Cardiac muscle cell (in vitro differentiated cells and primary cell): ENCODE results near the gene ARFGAP1. TPM values are rescaled to one million over a fixed set of nuclear protein-coding genes. Genes with fewer than 3 reads are reported as not detected.

ENCODE experiments used
- DNase-seq, 2 donors: peaks; one replicate each; pipeline versions ENCODE4 v3.0.0 to v3.0.0-alpha.2; 2010 to 2017; ENCODE audit warnings: low read depth in 1 of 2, low spot score in 1 of 2
- H3K27ac ChIP-seq: fragments of 200-600 bp; sonication (generic); 2 replicates; pipeline ENCODE4 v1.5.1; 2016
- H3K27me3 ChIP-seq: fragments of 200-600 bp; sonication (generic); 2 replicates; pipeline ENCODE4 v1.6.0; 2016; ENCODE audit warnings: control low read depth
- H3K36me3 ChIP-seq: fragments of 200-600 bp; sonication (generic); 2 replicates; pipeline ENCODE4 v1.5.1; 2016; ENCODE audit warnings: control low read depth
- H3K4me1 ChIP-seq: fragments of 200-600 bp; sonication (generic); 2 replicates; pipeline ENCODE4 v1.8.1; 2017; ENCODE audit warnings: low read depth, mild to moderate bottlenecking, mixed run types
- H3K4me3 ChIP-seq: fragments of 200-600 bp; sonication (generic); 2 replicates; pipeline ENCODE4 v1.5.1; 2016; ENCODE audit warnings: mild to moderate bottlenecking
- H3K9me3 ChIP-seq: fragments of 200-600 bp; sonication (generic); 2 replicates; pipeline ENCODE4 v1.5.1; 2017; ENCODE audit warnings: low read depth, mild to moderate bottlenecking, control low read depth
- polyA plus RNA-seq: library from polyadenylated mRNA; unstranded; fragments of >200 nt; fragmentation: Nextera tagmentation; extraction: Ambion mirVana; gene quantifications from 2 replicates; pipeline ENCODE4 v1.2.1, GENCODE V29; 2016
- total RNA-seq: library from RNA; depleted of rRNA; stranded (reverse); fragments of >200 nt; gene quantifications from 2 replicates; pipeline ENCODE4 v1.2.3, GENCODE V29; 2016
- TF ChIP-seq, protein P1 (sequence below): IDR thresholded peaks from 2 replicates; pipeline ENCODE4 v1.5.1; 2012; ENCODE audit warnings: low read depth, mild to moderate bottlenecking, low read length

ARFGAP1 gene
- total and polyA plus RNA-seq, 2 experiments from 2014 or later, result 85.3 to 96.5 TPM

DNA sequence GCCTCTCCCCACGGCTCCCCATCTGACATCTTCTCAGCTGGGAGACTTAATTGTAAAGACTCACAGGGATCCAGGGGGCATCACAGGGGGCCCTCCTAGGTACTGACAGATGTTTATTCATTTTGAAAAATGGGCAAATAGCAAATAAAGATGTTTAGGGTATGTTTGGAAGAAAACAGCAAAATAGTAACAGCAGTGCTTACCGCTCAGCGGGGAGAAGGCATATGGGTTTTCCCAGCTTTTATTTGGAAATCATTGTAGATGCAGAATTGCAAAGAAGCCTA lies 39.6 kb upstream of the ARFGAP1 start:
- H3K27ac ChIP-seq, result no peak overlapping the region

DNA sequence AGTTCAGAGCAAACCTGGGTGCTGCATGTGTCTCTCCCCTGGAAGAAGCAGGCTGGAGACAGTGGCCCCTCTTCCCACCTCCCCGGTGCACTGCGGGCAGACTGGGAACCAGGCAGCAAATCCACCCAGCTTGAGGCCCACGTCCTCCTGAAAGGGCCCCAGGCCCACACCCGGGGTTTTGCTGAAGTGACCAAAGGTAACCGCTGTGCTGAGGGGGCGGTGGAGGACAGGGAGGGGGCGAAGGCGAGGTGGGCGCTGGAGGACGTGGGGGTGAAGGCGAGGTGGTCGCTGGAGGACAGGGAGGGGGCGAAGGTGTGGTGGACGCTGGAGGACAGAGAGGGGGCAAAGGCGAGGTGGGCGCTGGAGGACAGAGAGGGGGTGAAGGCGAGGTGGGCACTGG lies 38.7 kb upstream of the ARFGAP1 start:
- TF ChIP-seq, protein P1, sequence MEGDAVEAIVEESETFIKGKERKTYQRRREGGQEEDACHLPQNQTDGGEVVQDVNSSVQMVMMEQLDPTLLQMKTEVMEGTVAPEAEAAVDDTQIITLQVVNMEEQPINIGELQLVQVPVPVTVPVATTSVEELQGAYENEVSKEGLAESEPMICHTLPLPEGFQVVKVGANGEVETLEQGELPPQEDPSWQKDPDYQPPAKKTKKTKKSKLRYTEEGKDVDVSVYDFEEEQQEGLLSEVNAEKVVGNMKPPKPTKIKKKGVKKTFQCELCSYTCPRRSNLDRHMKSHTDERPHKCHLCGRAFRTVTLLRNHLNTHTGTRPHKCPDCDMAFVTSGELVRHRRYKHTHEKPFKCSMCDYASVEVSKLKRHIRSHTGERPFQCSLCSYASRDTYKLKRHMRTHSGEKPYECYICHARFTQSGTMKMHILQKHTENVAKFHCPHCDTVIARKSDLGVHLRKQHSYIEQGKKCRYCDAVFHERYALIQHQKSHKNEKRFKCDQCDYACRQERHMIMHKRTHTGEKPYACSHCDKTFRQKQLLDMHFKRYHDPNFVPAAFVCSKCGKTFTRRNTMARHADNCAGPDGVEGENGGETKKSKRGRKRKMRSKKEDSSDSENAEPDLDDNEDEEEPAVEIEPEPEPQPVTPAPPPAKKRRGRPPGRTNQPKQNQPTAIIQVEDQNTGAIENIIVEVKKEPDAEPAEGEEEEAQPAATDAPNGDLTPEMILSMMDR, result no peak
- no peak overlapping the region for H3K4me3 ChIP-seq

More for the DNA sequence above, 39.6 kb upstream of the ARFGAP1 start:
- Histone ChIP-seq H3K9me3 (no peaks in the 10 kb centered on the region), H3K36me3 (no peaks in the 10 kb centered on the region), H3K4me3 (no peak overlapping the region), H3K27me3 (no peaks in the 10 kb centered on the region), H3K4me1 (no peaks in the 10 kb centered on the region)
- TF ChIP-seq, protein P1, result no peak
- no peak for DNase-seq

DNA sequence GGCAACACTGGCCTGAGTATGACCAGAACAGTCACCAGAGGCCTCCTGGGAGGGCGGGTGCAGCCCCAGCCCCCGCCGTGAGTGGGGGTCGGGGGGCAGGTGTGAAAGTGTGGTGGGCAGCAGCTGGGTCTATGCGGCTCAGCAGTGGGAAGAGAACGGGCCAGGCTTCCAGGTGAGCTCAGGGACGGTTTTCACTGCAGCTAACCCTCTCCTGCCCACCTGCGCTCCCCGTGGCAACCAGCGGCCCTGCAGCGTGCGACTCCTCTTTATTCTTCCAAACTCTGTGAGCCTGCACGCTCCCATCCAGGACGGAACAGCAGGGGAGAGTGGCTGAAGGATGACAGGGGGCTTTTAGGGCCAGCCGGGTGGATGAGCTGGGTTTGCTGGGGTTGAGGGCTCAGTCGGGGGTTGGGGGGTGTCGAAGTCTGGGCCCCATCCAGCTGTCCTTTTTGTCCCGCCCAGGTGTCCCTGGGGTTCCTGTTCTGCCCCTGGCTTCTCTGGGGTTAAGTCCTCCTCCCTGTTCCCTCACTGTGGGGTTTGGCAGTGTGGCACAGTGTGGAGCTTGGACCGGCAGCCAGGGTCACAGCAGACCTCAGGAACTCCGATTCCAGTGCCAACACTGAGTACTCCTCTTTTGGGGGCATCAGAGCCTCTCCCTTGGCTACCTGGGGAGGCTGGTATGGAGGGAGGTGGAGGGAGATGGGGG lies 37.8 kb upstream of the ARFGAP1 start:
- DNase-seq, result peak; percentile 24 to 63
- no peaks in the 10 kb centered on the region for H3K36me3 ChIP-seq
- no peaks in the 10 kb centered on the region for H3K9me3 ChIP-seq

More for the DNA sequence above, 38.7 kb upstream of the ARFGAP1 start:
- Histone ChIP-seq H3K36me3 (no peaks in the 10 kb centered on the region), H3K27ac (no peak overlapping the region), H3K4me1 (no peaks in the 10 kb centered on the region), H3K27me3 (no peaks in the 10 kb centered on the region), H3K9me3 (no peaks in the 10 kb centered on the region)
- DNase-seq, result no peak

DNA sequence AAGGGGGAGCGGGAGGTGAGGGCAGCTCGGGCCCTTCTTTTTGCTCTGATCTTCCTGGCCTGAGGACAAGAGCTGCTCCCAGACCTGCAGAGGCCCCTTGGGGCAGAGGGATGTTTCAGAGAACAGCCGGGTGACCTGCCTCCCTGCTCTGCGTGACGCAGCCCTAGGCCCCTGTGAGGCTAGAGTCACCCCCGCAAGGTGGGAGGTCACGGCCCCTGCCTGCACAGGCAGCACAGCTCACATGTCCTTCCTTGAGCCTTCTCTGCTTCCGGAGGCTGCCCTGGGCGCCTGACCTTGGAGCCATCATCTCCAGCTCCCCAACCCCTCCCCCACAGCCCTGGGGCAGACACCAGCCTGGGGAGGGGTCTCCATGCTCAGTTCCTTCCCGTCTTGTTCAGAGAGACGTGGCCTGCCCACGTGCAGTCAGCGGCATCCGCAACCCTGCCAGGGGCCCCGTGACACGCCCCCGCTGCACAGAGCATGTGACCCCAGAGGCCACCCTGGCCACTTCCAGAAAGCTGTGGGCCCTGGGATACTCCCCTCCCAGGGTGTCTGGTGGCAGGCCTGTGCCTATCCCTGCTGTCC lies 37.1 kb upstream of the ARFGAP1 start, which contains the start of gene BIRC7:
Gene BIRC7 (plus strand): TSS at position 507 of the 585 bp plus-strand sequence. CDS start 192 bp downstream, outside the sequence.
- H3K27me3 ChIP-seq, result no peaks in the 10 kb centered on the region
- no peak within 1 kb of the TSS for H3K4me3 ChIP-seq
- H3K27ac ChIP-seq, result no peak within 1 kb of the TSS
- TF ChIP-seq, protein P1, result no peak
- DNase-seq, result no peak
- H3K4me1 ChIP-seq, result no peaks in the 10 kb centered on the region
- H3K36me3 ChIP-seq, result no peaks in the 10 kb centered on the region
- H3K9me3 ChIP-seq, result no peaks in the 10 kb centered on the region

More for the DNA sequence above, 37.8 kb upstream of the ARFGAP1 start:
- no peak overlapping the region for H3K4me3 ChIP-seq
- no peaks in the 10 kb centered on the region for H3K4me1 ChIP-seq
- no peaks in the 10 kb centered on the region for H3K27me3 ChIP-seq
- TF ChIP-seq, protein P1, result peak; percentile 59
- H3K27ac ChIP-seq, result no peak overlapping the region

DNA sequence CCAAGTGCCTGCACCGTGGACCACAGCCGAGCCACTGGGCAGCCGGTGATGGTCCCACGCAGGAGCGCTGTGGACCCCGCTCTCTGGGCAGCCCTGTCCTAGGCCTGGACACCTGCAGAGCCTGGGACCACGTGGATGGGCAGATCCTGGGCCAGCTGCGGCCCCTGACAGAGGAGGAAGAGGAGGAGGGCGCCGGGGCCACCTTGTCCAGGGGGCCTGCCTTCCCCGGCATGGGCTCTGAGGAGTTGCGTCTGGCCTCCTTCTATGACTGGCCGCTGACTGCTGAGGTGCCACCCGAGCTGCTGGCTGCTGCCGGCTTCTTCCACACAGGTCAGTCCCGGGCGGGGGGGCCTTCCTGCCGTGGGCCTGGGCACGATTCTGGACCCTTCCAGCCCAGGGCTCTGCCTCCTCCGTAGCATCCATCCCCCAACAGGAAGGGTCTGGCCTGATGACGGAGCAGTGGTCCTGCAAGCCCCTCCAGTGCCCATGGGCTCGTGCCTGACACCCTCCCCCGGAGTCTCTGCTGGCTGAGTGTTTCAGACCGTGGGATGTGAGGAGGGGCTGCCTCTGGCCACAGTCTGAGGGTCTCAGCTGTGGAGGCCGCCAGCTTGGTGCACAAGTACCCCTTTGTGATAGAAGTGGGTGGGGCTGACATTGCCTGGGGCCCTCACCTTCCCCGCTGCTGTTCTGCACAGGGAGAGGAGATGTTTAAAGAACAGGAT lies 36.3 kb upstream of the ARFGAP1 start:
- TF ChIP-seq, protein P1, result no peak
- DNase-seq, result no peak
- Histone ChIP-seq H3K36me3 (no peaks in the 10 kb centered on the region), H3K4me1 (no peaks in the 10 kb centered on the region), H3K27me3 (no peaks in the 10 kb centered on the region), H3K27ac (no peak overlapping the region), H3K9me3 (no peaks in the 10 kb centered on the region), H3K4me3 (no peak overlapping the region)
